ENCODE measurements around the gene ATP9A.

The ATP9A gene

GRCh38 chr20:51598556-51598955 is 169.6 kb downstream of the ATP9A start:
- Histone ChIP-seq H3K36me3 (ENCODE audit: control insufficient read depth, insufficient read depth, low read length) (no peaks in the 10 kb centered on the region), H3K79me2 (no peaks in the 10 kb centered on the region), H3K4me1 (peaks cover 12% of the 10 kb centered on the region), H3K9ac (no peak overlapping the region), H2AFZ (no peak overlapping the region), H3K27ac (no peak overlapping the region), H3K9me3 (ENCODE audit: control insufficient read depth, low read length) (no peaks in the 10 kb centered on the region), H3K27me3 (ENCODE audit: control insufficient read depth, insufficient read depth, low read length) (no peaks in the 10 kb centered on the region), H3K4me2 (ENCODE audit: low read length) (no peak overlapping the region), H3K4me3 (ENCODE audit: low read depth, low read length) (no peak overlapping the region)
- TF ChIP-seq, protein P1, sequence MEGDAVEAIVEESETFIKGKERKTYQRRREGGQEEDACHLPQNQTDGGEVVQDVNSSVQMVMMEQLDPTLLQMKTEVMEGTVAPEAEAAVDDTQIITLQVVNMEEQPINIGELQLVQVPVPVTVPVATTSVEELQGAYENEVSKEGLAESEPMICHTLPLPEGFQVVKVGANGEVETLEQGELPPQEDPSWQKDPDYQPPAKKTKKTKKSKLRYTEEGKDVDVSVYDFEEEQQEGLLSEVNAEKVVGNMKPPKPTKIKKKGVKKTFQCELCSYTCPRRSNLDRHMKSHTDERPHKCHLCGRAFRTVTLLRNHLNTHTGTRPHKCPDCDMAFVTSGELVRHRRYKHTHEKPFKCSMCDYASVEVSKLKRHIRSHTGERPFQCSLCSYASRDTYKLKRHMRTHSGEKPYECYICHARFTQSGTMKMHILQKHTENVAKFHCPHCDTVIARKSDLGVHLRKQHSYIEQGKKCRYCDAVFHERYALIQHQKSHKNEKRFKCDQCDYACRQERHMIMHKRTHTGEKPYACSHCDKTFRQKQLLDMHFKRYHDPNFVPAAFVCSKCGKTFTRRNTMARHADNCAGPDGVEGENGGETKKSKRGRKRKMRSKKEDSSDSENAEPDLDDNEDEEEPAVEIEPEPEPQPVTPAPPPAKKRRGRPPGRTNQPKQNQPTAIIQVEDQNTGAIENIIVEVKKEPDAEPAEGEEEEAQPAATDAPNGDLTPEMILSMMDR (IDR thresholded peaks at IDR 0.05): no peak

DNA sequence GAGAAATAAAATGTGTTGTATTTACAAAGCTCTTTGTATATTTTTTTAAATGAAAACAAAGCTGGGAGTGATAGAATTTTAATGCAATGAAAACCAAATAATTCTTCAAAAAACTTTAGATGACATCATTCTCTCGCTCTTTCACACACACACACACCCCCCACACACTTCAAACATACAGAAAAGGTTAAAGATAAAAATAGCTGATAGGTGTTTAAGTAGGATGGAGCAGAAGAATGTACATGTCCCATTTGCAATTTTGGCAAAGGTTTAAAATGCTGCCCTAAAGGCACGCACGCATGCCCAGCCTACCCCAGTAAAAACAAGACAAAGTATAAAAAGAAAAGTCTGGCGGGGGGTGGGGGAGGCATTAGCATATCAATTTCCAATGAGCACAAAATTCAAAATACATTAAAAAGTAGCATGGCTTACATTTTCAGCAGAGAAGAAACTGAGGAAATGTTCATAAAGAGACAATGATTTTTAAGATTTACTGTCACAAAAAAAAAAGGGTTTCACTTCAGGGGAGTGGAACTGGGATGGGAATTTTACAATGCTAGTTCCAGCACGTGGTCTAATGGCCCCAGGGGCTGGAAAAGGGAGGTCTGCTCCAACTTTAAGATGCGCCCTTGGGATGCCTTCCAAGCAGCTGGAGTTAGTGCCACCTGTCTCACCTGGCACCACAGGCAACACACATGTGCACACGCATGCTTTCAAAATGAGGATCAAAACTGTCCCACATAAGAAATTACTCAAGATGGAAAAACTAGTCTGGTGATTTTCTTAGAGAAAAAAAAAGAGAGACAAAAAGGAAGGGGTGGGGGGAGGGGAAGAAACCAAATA is 170.6 kb downstream of the ATP9A start:
- H3K9me3 ChIP-seq (ENCODE audit: control insufficient read depth, low read length): no peaks in the 10 kb centered on the region
- no peak overlapping the region for H3K4me2 ChIP-seq (ENCODE audit: low read length)
- H3K79me2 ChIP-seq: no peaks in the 10 kb centered on the region
- no peak overlapping the region for H3K9ac ChIP-seq
- no peak overlapping the region for H3K27ac ChIP-seq
- no peaks in the 10 kb centered on the region for H3K36me3 ChIP-seq (ENCODE audit: control insufficient read depth, insufficient read depth, low read length)
- no peak overlapping the region for H2AFZ ChIP-seq
- no peaks in the 10 kb centered on the region for H3K27me3 ChIP-seq (ENCODE audit: control insufficient read depth, insufficient read depth, low read length)
- peaks cover 12% of the 10 kb centered on the region for H3K4me1 ChIP-seq
- no peak overlapping the region for H3K4me3 ChIP-seq (ENCODE audit: low read depth, low read length)
- TF ChIP-seq, protein P1 (IDR thresholded peaks at IDR 0.05): no peak

DNA sequence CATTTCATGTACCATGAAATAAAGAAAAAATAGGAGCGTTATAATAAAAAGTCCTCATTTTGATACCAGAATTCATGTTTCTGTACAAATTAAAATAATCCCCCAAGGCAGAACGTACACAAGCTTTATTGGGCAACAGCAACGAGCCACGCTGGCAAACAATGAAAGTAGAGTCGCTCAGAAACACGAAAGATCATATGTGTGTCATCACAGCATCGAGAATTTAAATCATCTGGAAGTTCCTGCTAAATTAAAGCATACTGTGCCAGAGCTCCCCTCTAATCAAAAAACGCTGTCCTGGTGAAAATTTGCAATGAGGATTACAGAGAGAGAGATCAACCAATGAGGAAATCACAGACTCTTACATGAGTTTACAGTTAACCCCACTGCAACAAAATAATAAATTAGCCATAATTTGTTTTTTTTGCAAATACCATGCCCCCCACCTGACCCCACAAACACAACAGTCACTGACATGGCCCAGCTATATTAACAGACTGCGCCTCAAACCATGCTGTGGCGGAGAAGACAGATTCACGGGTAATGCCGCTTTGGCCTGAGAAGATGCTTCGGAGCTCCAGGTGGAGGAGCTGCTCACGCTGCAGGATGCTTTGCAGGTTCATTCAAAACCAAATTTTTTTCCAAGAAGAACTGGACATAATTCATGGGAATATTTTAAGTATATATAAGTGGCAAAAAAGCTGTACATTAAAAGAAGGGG is 171.4 kb downstream of the ATP9A start:
- Histone ChIP-seq H3K27ac (no peak overlapping the region), H2AFZ (no peak overlapping the region), H3K9ac (no peak overlapping the region), H3K9me3 (ENCODE audit: control insufficient read depth, low read length) (no peaks in the 10 kb centered on the region), H3K4me2 (ENCODE audit: low read length) (no peak overlapping the region), H3K4me3 (ENCODE audit: low read depth, low read length) (no peak overlapping the region), H3K36me3 (ENCODE audit: control insufficient read depth, insufficient read depth, low read length) (no peaks in the 10 kb centered on the region), H3K27me3 (ENCODE audit: control insufficient read depth, insufficient read depth, low read length) (no peaks in the 10 kb centered on the region), H3K79me2 (no peaks in the 10 kb centered on the region), H3K4me1 (peaks cover 12% of the 10 kb centered on the region)
- TF ChIP-seq, protein P1 (IDR thresholded peaks at IDR 0.05): no peak

DNA sequence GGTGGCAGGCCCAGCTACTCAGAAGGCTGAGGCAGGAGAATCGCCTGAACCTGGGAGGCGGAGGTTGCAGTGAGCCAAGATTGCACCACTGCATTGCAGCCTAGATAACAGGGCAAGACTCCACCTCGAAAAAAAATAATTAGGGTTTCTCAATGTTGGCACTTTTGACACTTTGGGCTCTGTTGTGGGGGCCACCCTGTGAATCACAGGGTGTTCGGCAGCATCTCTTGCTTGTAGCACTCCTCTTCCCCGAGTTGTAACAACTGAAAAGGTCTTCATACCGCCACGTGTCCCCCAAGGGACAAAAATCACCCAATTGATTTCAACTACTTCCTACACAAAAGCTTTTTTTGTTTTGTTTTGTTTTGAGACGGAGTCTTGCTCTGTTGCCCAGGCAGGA is 172.4 kb downstream of the ATP9A start:
- Histone ChIP-seq H3K36me3 (ENCODE audit: control insufficient read depth, insufficient read depth, low read length) (no peaks in the 10 kb centered on the region), H3K79me2 (no peaks in the 10 kb centered on the region), H3K27me3 (ENCODE audit: control insufficient read depth, insufficient read depth, low read length) (no peaks in the 10 kb centered on the region), H3K27ac (no peak overlapping the region), H3K4me1 (peaks cover 12% of the 10 kb centered on the region), H3K9me3 (ENCODE audit: control insufficient read depth, low read length) (no peaks in the 10 kb centered on the region), H3K9ac (no peak overlapping the region), H2AFZ (no peak overlapping the region), H3K4me2 (ENCODE audit: low read length) (no peak overlapping the region), H3K4me3 (ENCODE audit: low read depth, low read length) (no peak overlapping the region)
- TF ChIP-seq, protein P1 (IDR thresholded peaks at IDR 0.05): no peak

Measured in parathyroid adenoma (tissue), 2 donors.